Measurements from ENCODE around the gene DZIP1L.

GRCh38 chr3:138047596-138048158 lies 67.7 kb downstream of the DZIP1L start:
- TF ChIP-seq, protein P1, sequence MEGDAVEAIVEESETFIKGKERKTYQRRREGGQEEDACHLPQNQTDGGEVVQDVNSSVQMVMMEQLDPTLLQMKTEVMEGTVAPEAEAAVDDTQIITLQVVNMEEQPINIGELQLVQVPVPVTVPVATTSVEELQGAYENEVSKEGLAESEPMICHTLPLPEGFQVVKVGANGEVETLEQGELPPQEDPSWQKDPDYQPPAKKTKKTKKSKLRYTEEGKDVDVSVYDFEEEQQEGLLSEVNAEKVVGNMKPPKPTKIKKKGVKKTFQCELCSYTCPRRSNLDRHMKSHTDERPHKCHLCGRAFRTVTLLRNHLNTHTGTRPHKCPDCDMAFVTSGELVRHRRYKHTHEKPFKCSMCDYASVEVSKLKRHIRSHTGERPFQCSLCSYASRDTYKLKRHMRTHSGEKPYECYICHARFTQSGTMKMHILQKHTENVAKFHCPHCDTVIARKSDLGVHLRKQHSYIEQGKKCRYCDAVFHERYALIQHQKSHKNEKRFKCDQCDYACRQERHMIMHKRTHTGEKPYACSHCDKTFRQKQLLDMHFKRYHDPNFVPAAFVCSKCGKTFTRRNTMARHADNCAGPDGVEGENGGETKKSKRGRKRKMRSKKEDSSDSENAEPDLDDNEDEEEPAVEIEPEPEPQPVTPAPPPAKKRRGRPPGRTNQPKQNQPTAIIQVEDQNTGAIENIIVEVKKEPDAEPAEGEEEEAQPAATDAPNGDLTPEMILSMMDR (IDR thresholded peaks at IDR 0.05) = no peak
- TF ChIP-seq POLR2AphosphoS5 (IDR thresholded peaks at IDR 0.05) = no peak
- TF ChIP-seq POLR2A (IDR thresholded peaks at IDR 0.05; ENCODE audit: low read depth) = no peak
